SKM-1 treated with dmso at 0.1 percent for 144 hours (cell line): ENCODE results near the gene USP25.

ENCODE experiments used
- DNase-seq: peaks from one replicate; lab custom pipeline; 2025; ENCODE audit not compliant: unreplicated experiment; lab: John Stamatoyannopoulos, UW

USP25 gene

GRCh38 chr21:15729674-15730483, at the start of gene USP25:
Gene USP25, plus strand, starts transcription at chr21:15729982. Its CDS starts 412 bp downstream, at chr21:15730394.
- DNase-seq: peak; percentile 72

DNA sequence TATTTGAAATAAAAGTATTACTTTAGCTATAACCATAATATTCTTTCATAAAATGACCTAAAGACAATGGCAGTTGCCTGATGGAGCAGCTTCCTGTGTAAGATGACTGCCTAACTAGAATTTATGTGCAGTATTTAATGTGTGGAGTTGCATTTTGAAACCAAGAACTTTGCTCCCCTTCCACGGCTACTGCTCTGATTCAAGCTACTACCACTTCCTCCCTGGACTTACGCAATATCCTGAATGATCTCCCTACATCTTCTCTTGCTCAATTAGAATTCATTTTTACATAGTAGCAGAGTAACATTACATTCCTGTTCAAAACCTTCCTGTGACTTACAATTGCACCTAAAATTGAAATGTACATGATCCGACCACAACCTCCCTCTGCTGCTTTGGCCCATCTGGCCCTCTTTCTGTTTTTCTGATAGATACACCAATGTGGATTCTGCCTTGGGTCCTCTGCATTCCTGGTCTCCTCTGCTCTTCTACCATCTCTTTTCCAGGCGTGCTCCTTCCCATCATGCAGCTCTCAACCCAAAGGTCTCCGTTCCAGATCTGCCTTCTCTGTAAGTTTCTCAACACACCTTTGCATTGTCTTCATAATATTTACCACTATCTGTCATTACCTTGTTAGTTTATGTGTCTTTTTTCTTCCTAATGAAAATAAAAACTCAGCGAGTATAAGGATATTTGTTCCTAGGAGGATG, 47.4 kb upstream of the USP25 start:
- peak; percentile 98 for DNase-seq

- peak; percentile 26 for DNase-seq
Measured at GRCh38 chr21:15682977-15683376, 46.8 kb upstream of the USP25 start.

- DNase-seq: peak; percentile 86
Measured at GRCh38 chr21:15686506-15686905, 43.3 kb upstream of the USP25 start.

GRCh38 chr21:15687208-15687607, 42.6 kb upstream of the USP25 start:
- no peak for DNase-seq

- no peak for DNase-seq
Measured at GRCh38 chr21:15688016-15688415, 41.8 kb upstream of the USP25 start.

- no peak for DNase-seq
Measured at GRCh38 chr21:15688809-15689208, 41.0 kb upstream of the USP25 start.

- DNase-seq: no peak
Measured at GRCh38 chr21:15692711-15693110, 37.1 kb upstream of the USP25 start.

DNA sequence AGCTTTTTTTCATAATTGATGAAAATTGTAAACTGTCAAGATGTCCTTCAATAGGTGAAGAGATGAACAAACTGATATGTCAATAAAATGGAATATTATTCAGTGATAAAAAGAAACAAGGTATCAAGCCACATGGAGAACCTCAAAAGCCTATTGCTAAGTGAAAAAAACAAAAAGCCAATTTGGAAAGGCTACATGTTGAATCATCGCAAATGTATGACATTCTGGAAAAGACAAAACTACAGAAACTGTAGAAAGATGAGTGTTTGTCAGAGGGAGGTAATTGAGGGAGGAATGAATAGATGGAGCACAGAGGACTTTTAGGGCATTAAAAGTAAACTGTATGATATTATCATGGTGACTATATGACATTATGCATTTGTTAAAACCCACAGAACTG, 34.5 kb upstream of the USP25 start:
- DNase-seq: no peak

DNA sequence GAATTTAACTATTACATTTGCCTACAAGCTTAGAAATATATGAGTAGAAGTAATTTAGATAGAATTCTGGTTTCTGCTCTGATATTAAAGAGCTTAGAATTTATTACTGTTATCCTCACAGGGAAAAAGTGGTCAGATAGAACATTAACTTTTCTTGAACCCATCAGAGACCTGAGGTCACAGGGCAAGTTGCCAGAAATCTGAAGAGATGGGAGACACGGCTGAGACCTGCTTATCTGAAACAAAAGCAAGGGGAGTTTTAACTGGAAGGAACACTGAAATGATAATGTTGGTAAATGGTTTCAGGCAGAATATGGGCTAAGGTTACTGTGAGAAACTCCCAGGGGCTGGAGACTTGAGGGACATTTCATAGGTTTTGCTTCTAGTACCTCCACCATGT, 28.0 kb upstream of the USP25 start:
- DNase-seq: no peak

GRCh38 chr21:15703932-15704331, 25.9 kb upstream of the USP25 start:
- DNase-seq: no peak

GRCh38 chr21:15706696-15707095, 23.1 kb upstream of the USP25 start:
- no peak for DNase-seq

- DNase-seq: no peak
Measured at GRCh38 chr21:15713412-15713811, 16.4 kb upstream of the USP25 start.

GRCh38 chr21:15718711-15719110, 11.1 kb upstream of the USP25 start:
- no peak for DNase-seq

DNA sequence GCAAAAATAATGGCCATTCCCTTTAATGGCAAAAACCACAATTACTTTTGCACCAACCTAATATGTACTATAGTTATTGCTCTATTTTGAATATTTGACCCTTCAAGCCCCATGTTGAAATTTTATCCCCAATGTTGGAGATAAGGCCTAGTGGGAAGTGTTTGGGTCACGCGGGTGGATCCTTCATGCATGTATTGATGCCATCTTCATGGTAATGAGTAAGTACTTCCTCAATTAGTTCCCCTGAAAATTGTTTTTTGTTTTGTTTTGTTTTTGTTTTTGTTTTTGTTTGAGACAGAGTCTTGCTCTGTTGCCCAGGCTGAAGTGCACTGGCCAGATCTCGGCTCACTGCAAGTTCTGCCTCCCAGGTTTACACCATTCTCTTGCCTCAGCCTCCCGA, 9.8 kb upstream of the USP25 start:
- no peak for DNase-seq

GRCh38 chr21:15722591-15723324, 7.0 kb upstream of the USP25 start:
- no peak for DNase-seq

- DNase-seq: no peak
Measured at GRCh38 chr21:15725949-15726348, 3.8 kb upstream of the USP25 start.

DNA sequence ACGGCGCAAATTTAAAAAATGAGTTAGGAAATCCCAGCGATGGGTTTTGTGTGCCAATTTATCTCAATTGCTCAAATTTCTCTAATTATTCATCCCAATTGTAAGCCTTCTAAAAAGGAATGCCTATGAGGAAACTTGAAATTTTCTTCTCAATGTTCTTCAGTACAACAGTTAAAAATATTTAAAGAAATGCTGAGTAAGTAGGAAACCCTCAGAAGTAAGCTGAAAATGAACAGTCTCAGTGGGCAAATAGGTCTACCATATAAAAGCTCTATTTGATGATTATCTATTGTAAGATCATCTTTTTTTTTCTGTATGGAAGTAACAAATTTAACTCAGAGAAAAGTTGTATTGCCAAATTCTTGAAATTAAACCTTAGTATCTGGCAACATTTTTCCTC, 1.7 kb upstream of the USP25 start:
- DNase-seq: no peak

DNA sequence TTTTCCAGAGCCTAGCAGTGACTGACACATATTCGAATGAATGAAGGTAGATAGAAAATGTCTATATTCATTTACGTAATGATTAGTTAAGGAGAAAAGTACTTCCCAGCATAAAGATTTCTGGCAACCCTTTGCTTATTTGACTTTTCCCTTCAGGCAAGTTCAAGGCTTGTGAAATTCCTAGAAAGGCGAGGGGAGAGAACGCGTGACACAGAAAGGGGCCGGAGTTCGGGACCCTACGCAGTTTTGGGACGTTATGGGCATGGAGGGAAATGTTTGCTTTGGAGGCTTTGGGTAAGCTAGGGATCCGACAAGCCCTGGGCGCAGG, 472 bp upstream of the USP25 start:
- no peak for DNase-seq

DNA sequence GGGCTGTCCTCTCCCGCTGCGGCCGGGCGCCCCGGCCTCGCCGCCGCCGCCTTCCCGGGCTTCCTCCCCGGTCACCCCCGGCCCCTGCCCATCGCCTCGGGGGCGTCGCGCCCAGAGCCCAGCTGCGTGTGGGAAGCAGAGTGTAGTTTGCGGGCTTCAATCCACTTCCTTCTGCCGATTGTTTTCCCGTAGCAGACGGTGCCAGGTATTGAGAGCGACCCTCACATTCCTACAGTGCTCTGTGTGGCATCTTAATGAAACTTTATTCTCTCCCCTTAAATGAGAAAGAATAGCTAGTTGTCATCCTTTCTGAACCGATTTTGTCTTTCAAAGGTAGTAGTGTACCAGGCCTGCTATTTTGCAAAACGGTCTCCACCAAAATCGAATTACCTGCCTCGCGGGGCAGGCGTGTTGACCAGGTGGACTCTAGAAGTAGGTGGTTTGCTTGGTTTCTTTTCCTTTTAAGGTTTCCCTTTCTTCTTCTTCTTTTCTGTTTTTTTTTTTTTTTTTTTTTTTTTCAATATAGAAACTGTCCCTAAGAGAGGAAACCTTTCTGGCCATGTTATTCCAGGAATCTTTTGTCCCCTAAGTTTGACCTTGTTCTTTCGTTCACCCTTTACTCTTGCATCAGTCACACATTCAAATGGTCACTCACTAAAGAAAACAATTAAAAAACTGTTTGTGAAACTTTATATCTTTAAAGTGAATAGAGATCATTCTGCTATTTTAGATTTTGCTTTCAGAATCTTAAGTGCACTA, 881 bp downstream of the USP25 start:
- DNase-seq: no peak

DNA sequence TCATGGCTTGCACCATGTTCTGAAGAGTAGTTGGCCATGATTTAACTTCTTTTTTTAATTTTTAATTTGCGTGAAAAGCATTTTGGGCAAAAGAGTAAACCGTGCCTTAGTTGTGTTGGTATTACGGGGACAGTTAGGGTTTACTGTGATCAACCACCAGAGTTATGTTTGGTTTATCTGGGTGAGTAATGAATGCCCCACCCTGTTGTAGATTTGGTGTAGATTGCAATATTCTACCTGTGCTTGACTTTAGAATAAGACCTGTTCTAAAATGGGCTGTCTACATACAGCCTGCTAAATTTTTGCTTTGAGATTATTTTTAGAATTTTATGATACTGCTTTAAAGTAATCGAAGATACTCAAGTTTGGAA, 1.4 kb downstream of the USP25 start:
- DNase-seq: no peak
